ENCODE measurements around the gene CYLD. TPM values are rescaled to one million over a fixed set of nuclear protein-coding genes. Genes with fewer than 3 reads are reported as not detected.

CYLD gene
- total and polyA plus RNA-seq, 4 donors = 15.3 to 90.5 (median 26.0) TPM

DNA sequence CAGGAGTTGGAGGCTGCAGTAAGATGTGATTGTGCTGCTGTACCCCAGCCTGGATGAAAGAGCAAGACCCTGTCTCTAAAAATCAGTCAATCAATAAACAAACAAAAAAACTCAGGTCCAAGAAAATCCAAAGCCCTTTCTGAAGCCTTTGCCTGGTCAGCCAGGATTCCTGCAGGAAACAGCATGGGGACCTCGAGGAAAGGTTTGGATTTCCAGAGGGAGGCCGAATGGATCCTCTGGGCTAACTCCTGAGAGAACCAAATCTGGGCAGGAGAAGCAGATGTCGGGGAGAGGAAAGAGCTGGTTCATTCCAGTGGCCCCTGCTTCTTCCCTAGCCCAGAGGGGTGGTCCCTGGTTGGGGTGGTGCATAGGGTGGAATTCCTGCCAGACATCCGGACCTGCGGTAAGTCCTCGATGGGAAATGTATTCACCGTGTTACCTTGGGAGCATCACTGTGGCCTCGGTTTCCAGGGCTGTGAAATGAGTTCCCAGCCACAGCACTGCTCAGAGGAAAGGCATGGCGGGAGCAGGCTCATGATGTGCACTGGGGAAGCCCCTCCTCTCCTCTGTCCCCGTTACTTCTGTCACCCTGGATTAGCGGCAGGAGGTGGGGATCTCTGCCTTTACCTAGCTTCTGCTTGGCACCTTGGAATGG is 75.1 kb downstream of the CYLD start:
- Histone ChIP-seq H3K36me3 (ENCODE audit: control insufficient read depth in 4 of 4, insufficient read depth in 4 of 4, low read length in 4 of 4) (no peaks in the 10 kb centered on the region), H3K9ac (ENCODE audit: insufficient read depth in 1 of 2, low read length in 2 of 2) (no peak overlapping the region), H3K27me3 (ENCODE audit: control insufficient read depth in 3 of 3, insufficient read depth in 3 of 3, low read length in 2 of 3) (no peaks in the 10 kb centered on the region), H3K4me3 (no peak overlapping the region), H3K9me3 (ENCODE audit: control insufficient read depth in 4 of 4, insufficient read depth in 3 of 4, low read length in 3 of 4) (no peaks in the 10 kb centered on the region), H3K4me1 (ENCODE audit: control insufficient read depth in 5 of 5, insufficient read depth in 5 of 5, low read length in 5 of 5) (no peaks in the 10 kb centered on the region), H3K27ac (ENCODE audit: low read depth in 1 of 2, low read length in 1 of 2) (no peak overlapping the region)
- TF ChIP-seq CTCF (IDR thresholded peaks at IDR 0.05; ENCODE audit: control extremely low read depth, extremely low read depth) = no peak
- ATAC-seq (ENCODE audit: insufficient read depth, low FRiP score) = no peak
- WGBS, 2 donors = 88% methylated on average over 11 of the region's 11 CpGs
- no peak for DNase-seq

DNA sequence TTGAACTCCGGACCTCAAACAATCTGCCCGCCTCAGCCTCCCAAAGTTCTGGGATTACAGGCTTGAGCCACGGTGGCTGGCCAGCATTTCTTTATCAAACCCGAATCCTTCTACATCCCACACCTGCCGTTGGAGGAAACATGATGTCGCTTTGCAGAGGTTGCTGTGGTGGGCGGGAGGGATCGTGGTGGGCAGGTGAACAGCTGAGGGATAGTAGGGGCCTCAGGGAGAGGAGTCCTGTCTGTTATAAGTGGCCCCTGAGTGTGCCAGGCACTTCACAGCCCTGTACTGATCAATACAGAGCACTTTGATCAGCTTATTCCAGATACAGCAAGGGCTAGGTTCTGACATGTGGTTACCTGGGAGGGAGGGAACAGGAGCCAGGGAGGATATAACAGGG is 76.5 kb downstream of the CYLD start:
- no peaks in the 10 kb centered on the region for H3K4me1 ChIP-seq (ENCODE audit: control insufficient read depth in 5 of 5, insufficient read depth in 5 of 5, low read length in 5 of 5)
- H3K27ac ChIP-seq (ENCODE audit: low read depth in 1 of 2, low read length in 1 of 2) = no peak overlapping the region
- ATAC-seq (ENCODE audit: insufficient read depth, low FRiP score) (no peak), DNase-seq (no peak)
- H3K27me3 ChIP-seq (ENCODE audit: control insufficient read depth in 3 of 3, insufficient read depth in 3 of 3, low read length in 2 of 3) = no peaks in the 10 kb centered on the region
- peaks cover 0 to 3% (median 0%) of the 10 kb centered on the region in 4 donors for H3K9me3 ChIP-seq (ENCODE audit: control insufficient read depth in 4 of 4, insufficient read depth in 3 of 4, low read length in 3 of 4)
- H3K36me3 ChIP-seq (ENCODE audit: control insufficient read depth in 4 of 4, insufficient read depth in 4 of 4, low read length in 4 of 4) = no peaks in the 10 kb centered on the region
- 88 to 90% methylated on average over 8 of the region's 8 CpGs for WGBS, 2 donors
- no peak for TF ChIP-seq CTCF (IDR thresholded peaks at IDR 0.05; ENCODE audit: control extremely low read depth, extremely low read depth)
- H3K4me3 ChIP-seq = no peak overlapping the region
- no peak overlapping the region for H3K9ac ChIP-seq (ENCODE audit: insufficient read depth in 1 of 2, low read length in 2 of 2)

- Histone ChIP-seq H3K9me3 (ENCODE audit: control insufficient read depth in 4 of 4, insufficient read depth in 3 of 4, low read length in 3 of 4) (peaks cover 0 to 3% (median 0%) of the 10 kb centered on the region in 4 donors), H3K4me1 (ENCODE audit: control insufficient read depth in 5 of 5, insufficient read depth in 5 of 5, low read length in 5 of 5) (no peaks in the 10 kb centered on the region), H3K9ac (ENCODE audit: insufficient read depth in 1 of 2, low read length in 2 of 2) (no peak overlapping the region), H3K27me3 (ENCODE audit: control insufficient read depth in 3 of 3, insufficient read depth in 3 of 3, low read length in 2 of 3) (no peaks in the 10 kb centered on the region), H3K4me3 (no peak overlapping the region), H3K27ac (ENCODE audit: low read depth in 1 of 2, low read length in 1 of 2) (no peak overlapping the region), H3K36me3 (ENCODE audit: control insufficient read depth in 4 of 4, insufficient read depth in 4 of 4, low read length in 4 of 4) (no peaks in the 10 kb centered on the region)
- no peak for ATAC-seq (ENCODE audit: insufficient read depth, low FRiP score)
- no peak for DNase-seq
- 91 to 96% methylated on average over 6 of the region's 6 CpGs for WGBS, 2 donors
- TF ChIP-seq CTCF (IDR thresholded peaks at IDR 0.05; ENCODE audit: control extremely low read depth, extremely low read depth) = no peak
These were observed 77.8 kb downstream of the CYLD start for GRCh38 chr16:50819706-50820105.

DNA sequence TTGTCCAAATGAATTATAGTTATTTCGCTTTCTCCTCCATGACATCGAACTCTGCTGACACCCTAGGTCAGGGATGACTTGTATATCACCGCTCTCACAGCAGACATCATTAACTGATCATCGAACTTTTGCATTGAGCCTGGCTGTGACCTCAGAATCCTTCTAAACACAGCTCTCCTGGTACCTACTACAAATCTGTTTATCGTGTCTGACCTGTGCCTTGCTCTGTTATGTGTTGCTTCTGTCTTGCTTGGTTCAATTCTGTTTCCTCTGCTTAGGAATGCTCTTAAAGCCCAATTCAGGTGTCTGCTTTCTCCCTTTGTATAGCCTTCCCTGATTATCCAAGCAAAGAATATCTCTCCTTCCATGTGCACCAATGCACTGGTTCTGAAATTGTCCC is 78.3 kb downstream of the CYLD start:
- ATAC-seq (ENCODE audit: insufficient read depth, low FRiP score) (no peak), DNase-seq (no peak)
- Histone ChIP-seq H3K4me1 (ENCODE audit: control insufficient read depth in 5 of 5, insufficient read depth in 5 of 5, low read length in 5 of 5) (no peaks in the 10 kb centered on the region), H3K4me3 (no peak overlapping the region), H3K9me3 (ENCODE audit: control insufficient read depth in 4 of 4, insufficient read depth in 3 of 4, low read length in 3 of 4) (peaks cover 0 to 3% (median 0%) of the 10 kb centered on the region in 4 donors), H3K36me3 (ENCODE audit: control insufficient read depth in 4 of 4, insufficient read depth in 4 of 4, low read length in 4 of 4) (no peaks in the 10 kb centered on the region), H3K27me3 (ENCODE audit: control insufficient read depth in 3 of 3, insufficient read depth in 3 of 3, low read length in 2 of 3) (no peaks in the 10 kb centered on the region), H3K27ac (ENCODE audit: low read depth in 1 of 2, low read length in 1 of 2) (no peak overlapping the region), H3K9ac (ENCODE audit: insufficient read depth in 1 of 2, low read length in 2 of 2) (no peak overlapping the region)
- 91 to 93% methylated on average over 5 of the region's 5 CpGs for WGBS, 2 donors
- no peak for TF ChIP-seq CTCF (IDR thresholded peaks at IDR 0.05; ENCODE audit: control extremely low read depth, extremely low read depth)

All from lung (tissue), 12 donors.